NCI-H1105 treated with DMSO at 0.1 percent for 48 hours (cell line): ENCODE measurements around the gene INPP4A.

Experiments
- DNase-seq: peaks from one replicate; lab custom pipeline; 2025; lab: John Stamatoyannopoulos, UW

Gene INPP4A

GRCh38 chr2:98637401-98638147 is 192.9 kb downstream of the INPP4A start:
- DNase-seq: no peak

- no peak for DNase-seq
Measured at GRCh38 chr2:98643496-98644100, 198.9 kb downstream of the INPP4A start.
